HEK293 (cell line): ENCODE results near the gene RGMA.

Experiments used
- KLF16 ChIP-seq: fragments of 450-650 bp; formaldehyde crosslinking; IDR thresholded peaks from 2 replicates; pipeline ENCODE4 v1.5.1; 2017; ENCODE audit warnings: missing biosample characterization, missing genetic modification characterization
- TCF7L2 ChIP-seq: IDR thresholded peaks from 2 replicates; pipeline ENCODE4 v1.6.1; 2011; ENCODE audit warnings: low read depth, mild to moderate bottlenecking, inconsistent platforms, low read length, moderate library complexity, borderline replicate concordance
- TRIM28 ChIP-seq: IDR thresholded peaks from 2 replicates; pipeline ENCODE4 v1.6.1; 2011; ENCODE audit warnings: low read length, control low read depth, borderline replicate concordance
- ZBTB20 ChIP-seq: fragments of 450-650 bp; formaldehyde crosslinking; IDR thresholded peaks from 2 replicates; pipeline ENCODE4 v1.5.1; 2016; ENCODE audit warnings: missing biosample characterization, missing genetic modification characterization
- ZFP3 ChIP-seq: fragments of 450-650 bp; formaldehyde crosslinking; IDR thresholded peaks from 2 replicates; pipeline ENCODE4 v1.5.1; 2016; ENCODE audit warnings: low read depth, missing biosample characterization, missing genetic modification characterization
- ZNF140 ChIP-seq: fragments of 450-650 bp; formaldehyde crosslinking; IDR thresholded peaks from 2 replicates; pipeline ENCODE4 v1.5.1; 2016; ENCODE audit warnings: missing biosample characterization, missing genetic modification characterization
- ZNF274 ChIP-seq, 2 experiments: fragments of 200-500 bp in 1 of 2; fragments of 450-650 bp in 1 of 2; sonication (Bioruptor generic) in 1 of 2; formaldehyde crosslinking in 1 of 2; IDR thresholded peaks; 2 replicates each; pipeline versions ENCODE4 v1.5.1 to v1.6.1; 2014 to 2016; ENCODE audit warnings: borderline replicate concordance in 1 of 2, inconsistent platforms in 1 of 2, low read length in 1 of 2, missing biosample characterization in 1 of 2, missing genetic modification characterization in 1 of 2
- ZNF555 ChIP-seq: fragments of 450-650 bp; formaldehyde crosslinking; conservative IDR thresholded peaks from 2 replicates; pipeline ENCODE4 v1.5.1; 2017; ENCODE audit warnings: missing biosample characterization, mild to moderate bottlenecking, missing genetic modification characterization, inconsistent platforms
- ZNF561 ChIP-seq: fragments of 450-650 bp; IDR thresholded peaks from 2 replicates; pipeline ENCODE4 v1.5.1; 2018; ENCODE audit warnings: missing biosample characterization, missing genetic modification characterization, borderline replicate concordance
- TF ChIP-seq, protein P1 (sequence below): fragments of 450-650 bp; formaldehyde crosslinking; IDR thresholded peaks from 2 replicates; pipeline ENCODE4 v1.5.1; 2016; ENCODE audit warnings: missing biosample characterization, missing genetic modification characterization
- TF ChIP-seq, protein P2 (sequence below): fragments of 450-650 bp; formaldehyde crosslinking; conservative IDR thresholded peaks from 2 replicates; pipeline ENCODE4 v1.5.1; 2016; ENCODE audit warnings: low read depth, missing biosample characterization, missing genetic modification characterization
- TF ChIP-seq, protein P3 (sequence below): fragments of 450-650 bp; formaldehyde crosslinking; IDR thresholded peaks from 2 replicates; pipeline ENCODE4 v1.5.1; 2016; ENCODE audit warnings: missing biosample characterization, missing genetic modification characterization

DNA sequence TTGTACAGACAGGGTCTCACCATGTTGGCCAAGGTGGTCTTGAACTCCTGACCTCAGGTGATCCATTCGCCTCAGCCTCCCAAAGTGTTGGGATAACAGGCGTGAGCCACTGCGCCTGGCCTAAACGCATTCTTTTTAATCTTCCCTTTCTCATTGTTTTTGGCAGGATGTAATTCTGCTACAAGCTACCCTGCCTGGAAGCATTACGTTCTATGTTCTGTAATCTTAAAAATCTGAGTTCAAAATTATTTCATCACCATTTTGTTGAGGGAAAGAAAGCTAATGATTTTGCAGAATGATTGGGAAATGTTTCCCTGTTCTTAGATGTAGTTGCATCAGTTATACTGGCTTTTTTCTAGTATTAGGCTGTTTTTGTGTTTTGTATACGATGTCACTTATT is 71.5 kb downstream of the RGMA start:
- TF ChIP-seq, protein P1, sequence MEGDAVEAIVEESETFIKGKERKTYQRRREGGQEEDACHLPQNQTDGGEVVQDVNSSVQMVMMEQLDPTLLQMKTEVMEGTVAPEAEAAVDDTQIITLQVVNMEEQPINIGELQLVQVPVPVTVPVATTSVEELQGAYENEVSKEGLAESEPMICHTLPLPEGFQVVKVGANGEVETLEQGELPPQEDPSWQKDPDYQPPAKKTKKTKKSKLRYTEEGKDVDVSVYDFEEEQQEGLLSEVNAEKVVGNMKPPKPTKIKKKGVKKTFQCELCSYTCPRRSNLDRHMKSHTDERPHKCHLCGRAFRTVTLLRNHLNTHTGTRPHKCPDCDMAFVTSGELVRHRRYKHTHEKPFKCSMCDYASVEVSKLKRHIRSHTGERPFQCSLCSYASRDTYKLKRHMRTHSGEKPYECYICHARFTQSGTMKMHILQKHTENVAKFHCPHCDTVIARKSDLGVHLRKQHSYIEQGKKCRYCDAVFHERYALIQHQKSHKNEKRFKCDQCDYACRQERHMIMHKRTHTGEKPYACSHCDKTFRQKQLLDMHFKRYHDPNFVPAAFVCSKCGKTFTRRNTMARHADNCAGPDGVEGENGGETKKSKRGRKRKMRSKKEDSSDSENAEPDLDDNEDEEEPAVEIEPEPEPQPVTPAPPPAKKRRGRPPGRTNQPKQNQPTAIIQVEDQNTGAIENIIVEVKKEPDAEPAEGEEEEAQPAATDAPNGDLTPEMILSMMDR: no peak
- TF ChIP-seq ZNF561 (no peak), KLF16 (tag by site-specific recombination) (no peak), ZFP3 (tag by site-specific recombination) (no peak), ZNF140 (tag by site-specific recombination) (no peak), ZNF274 (IDR thresholded peaks at IDR 0.05; ENCODE audit: low read length) (no peak), ZNF274 (tag by site-specific recombination; IDR thresholded peaks at IDR 0.05; ENCODE audit: borderline replicate concordance) (no peak), TRIM28 (no peak), ZNF555 (tag by site-specific recombination) (no peak), TCF7L2 (no peak), ZBTB20 (no peak)
- TF ChIP-seq, protein P2, sequence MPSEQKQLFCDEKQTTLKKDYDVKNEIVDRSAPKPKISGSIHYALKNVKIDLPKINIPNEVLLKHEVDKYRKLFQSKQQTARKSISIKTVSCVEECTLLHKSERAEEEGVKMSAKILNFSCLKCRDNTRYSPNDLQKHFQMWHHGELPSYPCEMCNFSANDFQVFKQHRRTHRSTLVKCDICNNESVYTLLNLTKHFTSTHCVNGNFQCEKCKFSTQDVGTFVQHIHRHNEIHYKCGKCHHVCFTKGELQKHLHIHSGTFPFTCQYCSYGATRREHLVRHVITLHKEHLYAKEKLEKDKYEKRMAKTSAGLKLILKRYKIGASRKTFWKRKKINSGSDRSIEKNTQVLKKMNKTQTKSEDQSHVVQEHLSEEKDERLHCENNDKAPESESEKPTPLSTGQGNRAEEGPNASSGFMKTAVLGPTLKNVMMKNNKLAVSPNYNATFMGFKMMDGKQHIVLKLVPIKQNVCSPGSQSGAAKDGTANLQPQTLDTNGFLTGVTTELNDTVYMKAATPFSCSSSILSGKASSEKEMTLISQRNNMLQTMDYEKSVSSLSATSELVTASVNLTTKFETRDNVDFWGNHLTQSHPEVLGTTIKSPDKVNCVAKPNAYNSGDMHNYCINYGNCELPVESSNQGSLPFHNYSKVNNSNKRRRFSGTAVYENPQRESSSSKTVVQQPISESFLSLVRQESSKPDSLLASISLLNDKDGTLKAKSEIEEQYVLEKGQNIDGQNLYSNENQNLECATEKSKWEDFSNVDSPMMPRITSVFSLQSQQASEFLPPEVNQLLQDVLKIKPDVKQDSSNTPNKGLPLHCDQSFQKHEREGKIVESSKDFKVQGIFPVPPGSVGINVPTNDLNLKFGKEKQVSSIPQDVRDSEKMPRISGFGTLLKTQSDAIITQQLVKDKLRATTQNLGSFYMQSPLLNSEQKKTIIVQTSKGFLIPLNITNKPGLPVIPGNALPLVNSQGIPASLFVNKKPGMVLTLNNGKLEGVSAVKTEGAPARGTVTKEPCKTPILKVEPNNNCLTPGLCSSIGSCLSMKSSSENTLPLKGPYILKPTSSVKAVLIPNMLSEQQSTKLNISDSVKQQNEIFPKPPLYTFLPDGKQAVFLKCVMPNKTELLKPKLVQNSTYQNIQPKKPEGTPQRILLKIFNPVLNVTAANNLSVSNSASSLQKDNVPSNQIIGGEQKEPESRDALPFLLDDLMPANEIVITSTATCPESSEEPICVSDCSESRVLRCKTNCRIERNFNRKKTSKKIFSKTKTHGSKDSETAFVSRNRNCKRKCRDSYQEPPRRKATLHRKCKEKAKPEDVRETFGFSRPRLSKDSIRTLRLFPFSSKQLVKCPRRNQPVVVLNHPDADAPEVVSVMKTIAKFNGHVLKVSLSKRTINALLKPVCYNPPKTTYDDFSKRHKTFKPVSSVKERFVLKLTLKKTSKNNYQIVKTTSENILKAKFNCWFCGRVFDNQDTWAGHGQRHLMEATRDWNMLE (tag by site-specific recombination): no peak
- TF ChIP-seq, protein P3, sequence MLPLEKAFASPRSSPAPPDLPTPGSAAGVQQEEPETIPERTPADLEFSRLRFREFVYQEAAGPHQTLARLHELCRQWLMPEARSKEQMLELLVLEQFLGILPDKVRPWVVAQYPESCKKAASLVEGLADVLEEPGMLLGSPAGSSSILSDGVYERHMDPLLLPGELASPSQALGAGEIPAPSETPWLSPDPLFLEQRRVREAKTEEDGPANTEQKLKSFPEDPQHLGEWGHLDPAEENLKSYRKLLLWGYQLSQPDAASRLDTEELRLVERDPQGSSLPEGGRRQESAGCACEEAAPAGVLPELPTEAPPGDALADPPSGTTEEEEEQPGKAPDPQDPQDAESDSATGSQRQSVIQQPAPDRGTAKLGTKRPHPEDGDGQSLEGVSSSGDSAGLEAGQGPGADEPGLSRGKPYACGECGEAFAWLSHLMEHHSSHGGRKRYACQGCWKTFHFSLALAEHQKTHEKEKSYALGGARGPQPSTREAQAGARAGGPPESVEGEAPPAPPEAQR (tag by site-specific recombination): no peak
